IMR-90 (cell line): ENCODE measurements around the gene CA6.

Experiments
- CEBPB ChIP-seq: IDR thresholded peaks from 2 replicates; pipeline ENCODE4 v1.6.1; 2012; ENCODE audit warnings: low read depth, low read length, improper control_type of control experiment
- CTCF ChIP-seq: conservative IDR thresholded peaks from 2 replicates; pipeline ENCODE4 v1.5.1; 2012; ENCODE audit warnings: mild to moderate bottlenecking, low read depth, low read length, improper control_type of control experiment
- ELK1 ChIP-seq: fragments of 150-350 bp; IDR thresholded peaks from 2 replicates; pipeline ENCODE4 v1.6.1; 2016; ENCODE audit warnings: low read depth, mild to moderate bottlenecking, low read length, moderate library complexity, borderline replicate concordance
- FOS ChIP-seq: fragments of 150-350 bp; IDR thresholded peaks from 2 replicates; pipeline ENCODE4 v1.6.1; 2016; ENCODE audit warnings: low read depth, low read length
- MAZ ChIP-seq: IDR thresholded peaks from 2 replicates; pipeline ENCODE4 v1.6.1; 2012; ENCODE audit warnings: low read depth, mild to moderate bottlenecking, low read length, improper control_type of control experiment, moderate library complexity, borderline replicate concordance
- POLR2A ChIP-seq: IDR thresholded peaks from 2 replicates; pipeline ENCODE4 v1.6.1; 2012; ENCODE audit warnings: mild to moderate bottlenecking, low read depth, low read length
- RAD21 ChIP-seq: IDR thresholded peaks from 2 replicates; pipeline ENCODE4 v1.6.1; 2012; ENCODE audit warnings: low read length, improper control_type of control experiment
- RCOR1 ChIP-seq: IDR thresholded peaks from 2 replicates; pipeline ENCODE4 v1.6.1; 2012; ENCODE audit warnings: mild to moderate bottlenecking, low read length, improper control_type of control experiment; ENCODE audit not compliant: insufficient replicate concordance
- RFX5 ChIP-seq: IDR thresholded peaks from 2 replicates; pipeline ENCODE4 v1.8.0; 2012; ENCODE audit warnings: low read depth, mild to moderate bottlenecking, low read length, moderate library complexity

- TF ChIP-seq CTCF (no peak), ELK1 (no peak), POLR2A (no peak), RAD21 (no peak), RCOR1 (no peak), FOS (no peak), CEBPB (no peak), MAZ (no peak), RFX5 (no peak)
Measured at GRCh38 chr1:8899046-8899445, 46.6 kb upstream of the CA6 start.
